ENCODE data around the gene VPS13D. TPM values are rescaled to one million over a fixed set of nuclear protein-coding genes. Genes with fewer than 3 reads are reported as not detected.

Gene VPS13D
- total RNA-seq, 1 experiment from 2014 or later, result 31.6 TPM

- ATAC-seq, result no peak
- intact Hi-C loops (cut with micrococcal nuclease), result no loop called here
These were observed 252.1 kb downstream of the VPS13D start for GRCh38 chr1:12481928-12482327.

More at GRCh38 chr1:12481928-12482327, 252.1 kb downstream of the VPS13D start:
- Histone ChIP-seq H4K20me1 (ENCODE audit: insufficient read depth) (no peaks in the 10 kb centered on the region), H3K4me1 (ENCODE audit: control insufficient read depth in 1 of 2, insufficient read depth in 2 of 2, low read length in 2 of 2) (peaks cover 72 to 94% of the 10 kb centered on the region in 2 experiments), H2AFZ (ENCODE audit: low read depth, low read length, poor library complexity, severe bottlenecking) (no peak overlapping the region), H3K9me2 (ENCODE audit: insufficient read depth) (no peaks in the 10 kb centered on the region), H3K27ac (ENCODE audit: low read depth, low read length) (no peak overlapping the region; the same call in 1 of the 2 replicates), H3K4me2 (ENCODE audit: low read length) (peak overlapping the region; percentile 79), H3K79me2 (ENCODE audit: insufficient read depth, low read length) (no peaks in the 10 kb centered on the region), H3K9me3 (ENCODE audit: control insufficient read depth in 1 of 2, insufficient read depth in 1 of 2, low read depth in 1 of 2, low read length in 2 of 2) (no peaks in the 10 kb centered on the region), H3K9ac (ENCODE audit: low read length) (peak overlapping the region; percentile 69), H3K36me3 (ENCODE audit: control insufficient read depth in 1 of 2, insufficient read depth in 2 of 2, low read length in 2 of 2) (no peaks in the 10 kb centered on the region), H3K4me3 (replicated peaks in 1 of 2; ENCODE audit: low read depth in 1 of 2, low read length in 2 of 2) (no peak overlapping the region), H3K27me3 (ENCODE audit: insufficient read depth, low read length) (no peaks in the 10 kb centered on the region)
- DNase-seq (ENCODE audit: low read depth, low spot score), result no peak
- ChIA-PET POLR2A (no interaction called here), CTCF (no interaction called here), RAD21 (ENCODE audit: low non-redundant PET in 1 of 2, low total read pairs in 2 of 2, uncharacterized antibody in 2 of 2, unreplicated experiment in 2 of 2) (no interaction called here)
- BruUV-seq (replicated peaks), result no TSS peak
- no peak for TF ChIP-seq CTCF (IDR thresholded peaks at IDR 0.05 in 2 of 3, conservative IDR thresholded peaks at IDR 0.05 in 1 of 3; ENCODE audit: borderline replicate concordance in 1 of 3, insufficient read depth in 1 of 3, low read depth in 2 of 3, low read length in 2 of 3)
- no peak for TF ChIP-seq SP1 (IDR thresholded peaks at IDR 0.05; ENCODE audit: low read depth)
- TF ChIP-seq SIN3A (IDR thresholded peaks at IDR 0.05; ENCODE audit: low read depth), result no peak
- TF ChIP-seq SRF (IDR thresholded peaks at IDR 0.05; ENCODE audit: low read depth), result no peak
- TF ChIP-seq TCF7L2 (IDR thresholded peaks at IDR 0.05; ENCODE audit: borderline replicate concordance, extremely low read depth, insufficient read depth, insufficient read length), result no peak
- TF ChIP-seq, protein P1, sequence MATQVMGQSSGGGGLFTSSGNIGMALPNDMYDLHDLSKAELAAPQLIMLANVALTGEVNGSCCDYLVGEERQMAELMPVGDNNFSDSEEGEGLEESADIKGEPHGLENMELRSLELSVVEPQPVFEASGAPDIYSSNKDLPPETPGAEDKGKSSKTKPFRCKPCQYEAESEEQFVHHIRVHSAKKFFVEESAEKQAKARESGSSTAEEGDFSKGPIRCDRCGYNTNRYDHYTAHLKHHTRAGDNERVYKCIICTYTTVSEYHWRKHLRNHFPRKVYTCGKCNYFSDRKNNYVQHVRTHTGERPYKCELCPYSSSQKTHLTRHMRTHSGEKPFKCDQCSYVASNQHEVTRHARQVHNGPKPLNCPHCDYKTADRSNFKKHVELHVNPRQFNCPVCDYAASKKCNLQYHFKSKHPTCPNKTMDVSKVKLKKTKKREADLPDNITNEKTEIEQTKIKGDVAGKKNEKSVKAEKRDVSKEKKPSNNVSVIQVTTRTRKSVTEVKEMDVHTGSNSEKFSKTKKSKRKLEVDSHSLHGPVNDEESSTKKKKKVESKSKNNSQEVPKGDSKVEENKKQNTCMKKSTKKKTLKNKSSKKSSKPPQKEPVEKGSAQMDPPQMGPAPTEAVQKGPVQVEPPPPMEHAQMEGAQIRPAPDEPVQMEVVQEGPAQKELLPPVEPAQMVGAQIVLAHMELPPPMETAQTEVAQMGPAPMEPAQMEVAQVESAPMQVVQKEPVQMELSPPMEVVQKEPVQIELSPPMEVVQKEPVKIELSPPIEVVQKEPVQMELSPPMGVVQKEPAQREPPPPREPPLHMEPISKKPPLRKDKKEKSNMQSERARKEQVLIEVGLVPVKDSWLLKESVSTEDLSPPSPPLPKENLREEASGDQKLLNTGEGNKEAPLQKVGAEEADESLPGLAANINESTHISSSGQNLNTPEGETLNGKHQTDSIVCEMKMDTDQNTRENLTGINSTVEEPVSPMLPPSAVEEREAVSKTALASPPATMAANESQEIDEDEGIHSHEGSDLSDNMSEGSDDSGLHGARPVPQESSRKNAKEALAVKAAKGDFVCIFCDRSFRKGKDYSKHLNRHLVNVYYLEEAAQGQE (IDR thresholded peaks at IDR 0.05; ENCODE audit: low read depth), result no peak
- TF ChIP-seq CEBPB (IDR thresholded peaks at IDR 0.05; ENCODE audit: low read depth), result no peak
- TF ChIP-seq RAD21 (IDR thresholded peaks at IDR 0.05; ENCODE audit: low read depth), result no peak

Data from HCT116 (cell line).